Upper lobe of right lung (tissue), 1 donor: ENCODE measurements around the gene EPB41L5. TPM values are rescaled to one million over a fixed set of nuclear protein-coding genes. Genes with fewer than 3 reads are reported as not detected.
A peak's percentile ranks its signal among the peaks of the same experiment; 100 is the strongest.

ENCODE experiments used
- ATAC-seq: fragments of 200-7000 bp; cut with Tn5 transposase; one replicate; pipeline ENCODE4 v1.9.1; 2020; ENCODE audit warnings: mild to moderate bottlenecking, moderate library complexity
- DNase-seq: peaks from one replicate; pipeline ENCODE4 v3.0.0-alpha.2; 2020
- H3K27ac ChIP-seq: fragments of 200-600 bp; one replicate; pipeline ENCODE4 v1.8.0; 2022
- H3K27me3 ChIP-seq: fragments of 200-600 bp; one replicate; pipeline ENCODE4 v1.8.0; 2022; ENCODE audit warnings: mild to moderate bottlenecking
- H3K36me3 ChIP-seq: fragments of 200-600 bp; one replicate; pipeline ENCODE4 v1.8.0; 2022
- H3K4me1 ChIP-seq: fragments of 200-600 bp; one replicate; pipeline ENCODE4 v1.8.0; 2022
- H3K4me3 ChIP-seq: fragments of 200-600 bp; one replicate; pipeline ENCODE4 v1.8.0; 2022; ENCODE audit warnings: mild to moderate bottlenecking
- H3K9me3 ChIP-seq: fragments of 200-600 bp; one replicate; pipeline ENCODE4 v1.8.0; 2022
- intact Hi-C: fragments of 100-400 bp; cut with DNase I; formaldehyde crosslinking; loops from one replicate; pipeline ENCODE4 v1.11.0; 2022
- total RNA-seq: library from RNA; stranded (reverse); fragmentation: NEBNext Ultra II Directional; extraction: Animal tissue kit (Norgen Biotek cat#: 25700); gene quantifications from one replicate; pipeline ENCODE4 v1.2.1, GENCODE V29; 2021
- TF ChIP-seq, protein P1 (sequence below): fragments of 200-600 bp; IDR thresholded peaks from one replicate; pipeline ENCODE4 v1.8.0; 2022; ENCODE audit warnings: antibody characterized with exemption
- donor health status: DM: no; HTN: yes; CAD: no; lungs with severe emphysema.

EPB41L5 gene
- total RNA-seq, 1 donor from 2014 or later, result 85.5 TPM

DNA sequence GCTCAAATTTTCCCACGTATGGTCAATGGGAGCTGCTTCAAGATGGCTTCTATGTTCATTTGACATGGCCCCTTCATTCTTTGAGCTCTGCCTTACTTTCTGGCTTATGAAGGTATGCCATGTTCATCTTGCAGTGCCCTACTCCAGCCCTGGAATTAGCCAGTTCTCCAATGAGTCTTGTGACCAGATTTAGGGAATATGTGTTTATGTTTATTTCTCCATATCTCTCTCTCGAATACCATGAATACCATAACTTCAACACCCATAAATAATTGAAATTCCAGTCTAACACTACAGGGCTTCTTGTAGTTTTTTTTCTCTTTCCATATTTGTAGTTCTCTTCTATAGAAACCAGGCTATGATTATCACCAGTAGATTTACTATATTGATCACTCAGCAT lies 39.7 kb downstream of the EPB41L5 start:
- ATAC-seq (peak; percentile 48), DNase-seq (no peak)

DNA sequence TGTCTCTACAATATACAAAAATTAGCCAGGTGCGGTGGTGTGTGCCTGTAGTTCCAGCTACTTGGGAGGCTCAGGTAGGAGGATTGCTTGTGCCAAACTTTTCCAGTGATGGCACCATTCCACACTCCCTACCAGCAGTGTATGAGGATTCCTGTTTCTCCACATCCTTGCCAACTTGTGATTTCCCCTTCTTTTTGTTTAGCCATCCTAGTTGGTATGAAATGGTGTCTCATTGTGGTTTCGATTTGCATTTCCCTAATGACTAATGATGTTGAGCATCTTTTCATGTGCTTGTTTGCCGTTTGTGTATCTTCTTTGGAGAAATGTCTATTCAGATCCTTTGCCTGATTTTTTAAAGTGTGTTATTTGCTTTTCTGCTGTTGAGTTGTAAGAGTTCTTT lies 41.0 kb downstream of the EPB41L5 start:
- ATAC-seq, result no peak
- Histone ChIP-seq H3K4me3 (no peak overlapping the region), H3K9me3 (no peaks in the 10 kb centered on the region), H3K4me1 (no peaks in the 10 kb centered on the region), H3K27ac (no peak overlapping the region), H3K27me3 (no peaks in the 10 kb centered on the region), H3K36me3 (no peaks in the 10 kb centered on the region)
- no peak for DNase-seq
- intact Hi-C loops, result no loop called here
- TF ChIP-seq, protein P1, sequence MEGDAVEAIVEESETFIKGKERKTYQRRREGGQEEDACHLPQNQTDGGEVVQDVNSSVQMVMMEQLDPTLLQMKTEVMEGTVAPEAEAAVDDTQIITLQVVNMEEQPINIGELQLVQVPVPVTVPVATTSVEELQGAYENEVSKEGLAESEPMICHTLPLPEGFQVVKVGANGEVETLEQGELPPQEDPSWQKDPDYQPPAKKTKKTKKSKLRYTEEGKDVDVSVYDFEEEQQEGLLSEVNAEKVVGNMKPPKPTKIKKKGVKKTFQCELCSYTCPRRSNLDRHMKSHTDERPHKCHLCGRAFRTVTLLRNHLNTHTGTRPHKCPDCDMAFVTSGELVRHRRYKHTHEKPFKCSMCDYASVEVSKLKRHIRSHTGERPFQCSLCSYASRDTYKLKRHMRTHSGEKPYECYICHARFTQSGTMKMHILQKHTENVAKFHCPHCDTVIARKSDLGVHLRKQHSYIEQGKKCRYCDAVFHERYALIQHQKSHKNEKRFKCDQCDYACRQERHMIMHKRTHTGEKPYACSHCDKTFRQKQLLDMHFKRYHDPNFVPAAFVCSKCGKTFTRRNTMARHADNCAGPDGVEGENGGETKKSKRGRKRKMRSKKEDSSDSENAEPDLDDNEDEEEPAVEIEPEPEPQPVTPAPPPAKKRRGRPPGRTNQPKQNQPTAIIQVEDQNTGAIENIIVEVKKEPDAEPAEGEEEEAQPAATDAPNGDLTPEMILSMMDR, result no peak

More for the DNA sequence above, 39.7 kb downstream of the EPB41L5 start:
- intact Hi-C loops, result no loop called here
- no peaks in the 10 kb centered on the region for H3K27me3 ChIP-seq
- H3K4me3 ChIP-seq, result no peak overlapping the region
- no peaks in the 10 kb centered on the region for H3K9me3 ChIP-seq
- no peak overlapping the region for H3K27ac ChIP-seq
- no peaks in the 10 kb centered on the region for H3K4me1 ChIP-seq
- H3K36me3 ChIP-seq, result no peaks in the 10 kb centered on the region
- TF ChIP-seq, protein P1, result no peak

DNA sequence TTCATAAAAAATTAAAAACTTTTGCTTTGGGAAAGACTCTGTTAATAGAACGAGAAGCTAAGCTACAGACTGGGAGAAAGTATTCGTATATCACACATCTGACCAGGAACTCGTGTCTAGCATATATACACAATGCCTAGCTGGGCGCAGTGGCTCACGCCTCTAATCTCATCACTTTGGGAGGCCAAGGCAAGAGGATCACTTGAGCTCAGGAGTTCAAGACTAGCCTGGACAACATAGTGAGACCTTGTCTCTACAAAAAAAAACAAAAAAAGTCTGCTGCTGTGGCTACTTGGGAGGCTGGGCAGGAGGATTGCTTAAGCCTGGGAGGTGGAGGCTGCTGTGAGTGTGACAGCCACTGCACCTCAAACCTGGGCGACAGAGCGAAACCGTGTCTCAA lies 46.6 kb downstream of the EPB41L5 start:
- no peak overlapping the region for H3K4me3 ChIP-seq
- DNase-seq (no peak), ATAC-seq (no peak)
- no peaks in the 10 kb centered on the region for H3K36me3 ChIP-seq
- H3K4me1 ChIP-seq, result no peaks in the 10 kb centered on the region
- no peaks in the 10 kb centered on the region for H3K27me3 ChIP-seq
- TF ChIP-seq, protein P1, result no peak
- H3K27ac ChIP-seq, result no peak overlapping the region
- H3K9me3 ChIP-seq, result no peaks in the 10 kb centered on the region
- intact Hi-C loops, result no loop called here

DNA sequence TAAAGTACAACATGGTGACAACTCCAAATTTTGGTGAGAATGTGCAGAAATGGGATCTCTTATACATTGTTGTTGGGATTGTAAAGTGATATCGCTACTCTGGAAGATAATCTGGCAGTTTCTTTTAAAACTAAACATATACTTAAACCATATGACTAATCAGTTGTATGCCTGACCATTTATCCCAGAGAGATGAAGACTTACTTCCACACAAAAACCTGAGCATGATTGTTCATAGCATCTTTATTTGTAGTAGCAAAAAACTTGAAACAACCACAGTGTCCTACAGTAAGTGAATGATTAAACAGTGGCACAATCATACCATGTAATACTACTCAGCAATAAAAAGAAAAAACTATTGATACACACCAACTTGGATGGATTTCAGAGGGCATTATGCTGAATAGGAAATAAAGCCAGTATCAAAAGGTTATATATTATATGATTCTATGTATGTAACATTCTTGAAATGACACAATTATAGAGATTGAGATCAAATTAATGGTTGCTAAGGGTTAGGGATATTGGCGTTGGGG lies 47.3 kb downstream of the EPB41L5 start:
- Histone ChIP-seq H3K27me3 (no peaks in the 10 kb centered on the region), H3K4me3 (no peak overlapping the region), H3K9me3 (no peaks in the 10 kb centered on the region), H3K36me3 (no peaks in the 10 kb centered on the region), H3K27ac (no peak overlapping the region), H3K4me1 (no peaks in the 10 kb centered on the region)
- DNase-seq (no peak), ATAC-seq (no peak)
- intact Hi-C loops, result no loop called here
- TF ChIP-seq, protein P1, result no peak

DNA sequence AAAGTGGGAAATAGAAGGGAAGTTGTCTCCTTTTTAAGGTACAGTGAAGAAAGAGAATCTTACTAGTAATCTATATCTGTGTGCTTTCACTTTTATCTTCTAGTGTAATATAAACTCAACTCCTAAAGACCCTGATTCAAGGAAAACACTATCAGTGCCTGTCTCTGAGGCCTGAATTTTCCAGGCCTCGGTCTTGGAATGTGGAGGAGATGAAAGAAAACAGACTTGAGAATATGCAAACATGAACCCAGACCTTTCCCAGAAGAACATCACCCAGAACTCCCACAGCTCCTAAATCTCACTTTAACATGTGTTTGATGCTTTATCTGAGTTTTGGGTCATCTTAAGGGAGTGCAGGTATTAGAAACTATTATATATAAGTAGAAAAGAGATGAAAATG lies 51.8 kb downstream of the EPB41L5 start:
- TF ChIP-seq, protein P1, result no peak
- Histone ChIP-seq H3K27me3 (no peaks in the 10 kb centered on the region), H3K27ac (no peak overlapping the region), H3K4me3 (no peak overlapping the region), H3K9me3 (no peaks in the 10 kb centered on the region), H3K36me3 (no peaks in the 10 kb centered on the region), H3K4me1 (no peaks in the 10 kb centered on the region)
- intact Hi-C loops, result no loop called here
- ATAC-seq, result no peak
- no peak for DNase-seq
